Measurements from ENCODE around the gene TFPI. TPM values are rescaled to one million over a fixed set of nuclear protein-coding genes. Genes with fewer than 3 reads are reported as not detected.
A peak's percentile ranks its signal among the peaks of the same experiment; 100 is the strongest.

Gene TFPI
- total RNA-seq, 1 donor from 2014 or later: 56.6 TPM

DNA sequence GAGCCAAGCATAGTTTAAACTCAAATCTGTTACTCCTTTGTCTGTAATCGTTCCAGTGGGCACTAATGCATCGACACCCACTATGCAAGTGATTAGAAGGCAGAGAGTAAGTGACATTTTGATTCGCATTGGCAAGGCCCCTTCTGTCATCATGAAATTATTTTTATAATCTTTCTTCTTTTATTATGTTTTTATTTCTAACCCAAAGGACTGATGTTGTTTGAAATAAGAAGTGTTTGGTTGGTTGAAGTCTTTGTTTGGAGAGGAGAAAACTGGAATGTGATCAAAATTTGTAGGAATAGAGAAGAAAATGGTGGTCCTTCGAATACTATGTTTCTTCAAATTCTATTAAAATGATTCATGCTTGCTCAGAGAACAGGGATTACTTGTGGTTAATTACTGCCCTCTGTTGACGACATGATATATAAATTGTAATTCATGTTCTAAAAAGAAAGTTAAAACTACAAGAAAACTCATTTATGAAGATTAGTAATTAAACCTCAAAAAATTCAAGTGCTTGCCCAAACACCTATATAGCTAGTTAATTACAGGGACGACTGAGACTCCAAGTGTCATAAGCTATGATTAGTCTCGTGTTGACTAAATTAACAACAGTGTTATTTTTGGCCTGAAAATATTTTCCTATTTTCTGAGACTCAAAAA lies 26.4 kb upstream of the TFPI start:
- peak overlapping the region; percentile 38 for H3K4me3 ChIP-seq (ENCODE audit: insufficient read depth, low read depth, low read length)
- FAIRE-seq (peak; percentile 82), DNase-seq (ENCODE audit: low read depth) (peak; percentile 66)
- TF ChIP-seq, protein P1, sequence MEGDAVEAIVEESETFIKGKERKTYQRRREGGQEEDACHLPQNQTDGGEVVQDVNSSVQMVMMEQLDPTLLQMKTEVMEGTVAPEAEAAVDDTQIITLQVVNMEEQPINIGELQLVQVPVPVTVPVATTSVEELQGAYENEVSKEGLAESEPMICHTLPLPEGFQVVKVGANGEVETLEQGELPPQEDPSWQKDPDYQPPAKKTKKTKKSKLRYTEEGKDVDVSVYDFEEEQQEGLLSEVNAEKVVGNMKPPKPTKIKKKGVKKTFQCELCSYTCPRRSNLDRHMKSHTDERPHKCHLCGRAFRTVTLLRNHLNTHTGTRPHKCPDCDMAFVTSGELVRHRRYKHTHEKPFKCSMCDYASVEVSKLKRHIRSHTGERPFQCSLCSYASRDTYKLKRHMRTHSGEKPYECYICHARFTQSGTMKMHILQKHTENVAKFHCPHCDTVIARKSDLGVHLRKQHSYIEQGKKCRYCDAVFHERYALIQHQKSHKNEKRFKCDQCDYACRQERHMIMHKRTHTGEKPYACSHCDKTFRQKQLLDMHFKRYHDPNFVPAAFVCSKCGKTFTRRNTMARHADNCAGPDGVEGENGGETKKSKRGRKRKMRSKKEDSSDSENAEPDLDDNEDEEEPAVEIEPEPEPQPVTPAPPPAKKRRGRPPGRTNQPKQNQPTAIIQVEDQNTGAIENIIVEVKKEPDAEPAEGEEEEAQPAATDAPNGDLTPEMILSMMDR (IDR thresholded peaks at IDR 0.05; ENCODE audit: insufficient read depth, low read depth, low read length): peak; percentile 43
- TF ChIP-seq EZH2 (IDR thresholded peaks at IDR 0.05; ENCODE audit: insufficient read depth, low read length): no peak
- H3K27me3 ChIP-seq (ENCODE audit: insufficient read depth, low read length): no peaks in the 10 kb centered on the region
- H3K4me2 ChIP-seq (ENCODE audit: low read length): peak overlapping the region; percentile 73
- no peaks in the 10 kb centered on the region for H3K36me3 ChIP-seq (ENCODE audit: insufficient read depth, low read length)
- Mint-ChIP-seq H3K36me3 (ENCODE audit: low read depth, unreplicated experiment) (no peaks in the 10 kb centered on the region), H3K4me1 (ENCODE audit: low read depth, unreplicated experiment) (no peaks in the 10 kb centered on the region), H3K4me3 (ENCODE audit: unreplicated experiment) (no peak overlapping the region), H3K9me3 (ENCODE audit: unreplicated experiment) (no peaks in the 10 kb centered on the region), H3K27me3 (ENCODE audit: low read depth, unreplicated experiment) (no peaks in the 10 kb centered on the region), H3K27ac (ENCODE audit: unreplicated experiment) (peak overlapping the region; percentile 83)
- H2AFZ ChIP-seq (ENCODE audit: low read depth, low read length): peak overlapping the region; percentile 28
- no peaks in the 10 kb centered on the region for H3K79me2 ChIP-seq (ENCODE audit: insufficient read depth, low read length)
- peaks cover 3% of the 10 kb centered on the region for H3K4me1 ChIP-seq (ENCODE audit: insufficient read depth, low read length)
- peak overlapping the region; percentile 48 for H3K27ac ChIP-seq (ENCODE audit: low read depth, low read length)
- peak overlapping the region; percentile 65 for H3K9ac ChIP-seq (ENCODE audit: low read length)
- H4K20me1 ChIP-seq (ENCODE audit: insufficient read depth, low read length): no peaks in the 10 kb centered on the region
- H3K9me3 ChIP-seq (ENCODE audit: insufficient read depth, low read depth, low read length): no peaks in the 10 kb centered on the region

DNA sequence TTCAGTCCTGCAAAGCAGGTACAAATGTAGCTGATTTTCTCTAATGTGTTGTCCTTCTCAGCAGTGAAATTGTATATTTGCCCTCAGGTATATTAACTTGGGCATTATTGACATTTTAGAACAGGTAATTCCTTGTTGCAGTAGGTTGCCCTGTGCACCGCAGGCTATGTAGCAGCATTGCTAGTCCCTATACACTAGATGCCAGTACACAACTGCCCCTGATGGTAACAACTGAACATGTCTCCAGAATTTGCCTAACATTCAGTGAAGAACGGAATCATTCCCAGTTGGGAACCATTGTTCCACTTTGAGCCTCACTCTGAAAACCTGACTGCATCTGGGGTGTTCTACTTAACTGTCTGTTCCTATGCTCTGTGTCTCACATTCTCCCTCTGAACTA lies 23.1 kb upstream of the TFPI start:
- no peak overlapping the region for H3K27ac ChIP-seq (ENCODE audit: low read depth, low read length)
- DNase-seq (ENCODE audit: low read depth): no peak
- no peak overlapping the region for H3K9ac ChIP-seq (ENCODE audit: low read length)
- H3K36me3 ChIP-seq (ENCODE audit: insufficient read depth, low read length): no peaks in the 10 kb centered on the region
- H4K20me1 ChIP-seq (ENCODE audit: insufficient read depth, low read length): no peaks in the 10 kb centered on the region
- no peak overlapping the region for H2AFZ ChIP-seq (ENCODE audit: low read depth, low read length)
- no peaks in the 10 kb centered on the region for H3K9me3 ChIP-seq (ENCODE audit: insufficient read depth, low read depth, low read length)
- no peak overlapping the region for H3K4me2 ChIP-seq (ENCODE audit: low read length)
- no peaks in the 10 kb centered on the region for H3K27me3 ChIP-seq (ENCODE audit: insufficient read depth, low read length)
- H3K36me3 Mint-ChIP-seq (ENCODE audit: low read depth, unreplicated experiment): no peaks in the 10 kb centered on the region
- H3K27me3 Mint-ChIP-seq (ENCODE audit: low read depth, unreplicated experiment): no peaks in the 10 kb centered on the region
- TF ChIP-seq, protein P1 (IDR thresholded peaks at IDR 0.05; ENCODE audit: insufficient read depth, low read depth, low read length): no peak
- no peak for TF ChIP-seq EZH2 (IDR thresholded peaks at IDR 0.05; ENCODE audit: insufficient read depth, low read length)
- H3K9me3 Mint-ChIP-seq (ENCODE audit: unreplicated experiment): peaks cover 6% of the 10 kb centered on the region
- peaks cover 10% of the 10 kb centered on the region for H3K4me1 ChIP-seq (ENCODE audit: insufficient read depth, low read length)
- peaks cover 5% of the 10 kb centered on the region for H3K4me1 Mint-ChIP-seq (ENCODE audit: low read depth, unreplicated experiment)
- H3K4me3 ChIP-seq (ENCODE audit: insufficient read depth, low read depth, low read length): no peak overlapping the region
- FAIRE-seq: no peak
- H3K4me3 Mint-ChIP-seq (ENCODE audit: unreplicated experiment): no peak overlapping the region
- no peaks in the 10 kb centered on the region for H3K79me2 ChIP-seq (ENCODE audit: insufficient read depth, low read length)
- H3K27ac Mint-ChIP-seq (ENCODE audit: unreplicated experiment): no peak overlapping the region

DNA sequence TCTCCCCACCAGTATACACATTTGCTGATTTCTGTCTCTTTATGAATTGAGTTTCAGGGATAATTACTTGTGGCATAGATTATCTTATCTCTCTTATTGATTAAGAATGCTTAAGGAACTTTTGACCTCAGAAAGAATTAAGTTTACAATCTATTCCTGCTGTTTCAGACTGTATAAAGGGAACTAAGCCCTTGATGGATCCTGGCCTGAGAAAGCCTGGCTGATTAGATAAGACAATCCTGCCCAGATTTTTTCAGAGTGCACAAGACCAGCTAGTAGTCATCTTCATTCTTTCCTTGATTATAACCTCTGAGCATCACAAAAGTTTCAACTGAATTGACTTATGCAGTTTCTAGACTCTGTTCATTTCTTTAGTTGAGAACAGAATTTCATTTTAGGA lies 22.7 kb upstream of the TFPI start:
- Histone ChIP-seq H3K27me3 (ENCODE audit: insufficient read depth, low read length) (no peaks in the 10 kb centered on the region), H3K4me1 (ENCODE audit: insufficient read depth, low read length) (peaks cover 10% of the 10 kb centered on the region), H3K4me2 (ENCODE audit: low read length) (no peak overlapping the region), H2AFZ (ENCODE audit: low read depth, low read length) (no peak overlapping the region), H3K27ac (ENCODE audit: low read depth, low read length) (no peak overlapping the region), H3K36me3 (ENCODE audit: insufficient read depth, low read length) (no peaks in the 10 kb centered on the region), H3K9ac (ENCODE audit: low read length) (no peak overlapping the region), H3K4me3 (ENCODE audit: insufficient read depth, low read depth, low read length) (no peak overlapping the region), H3K79me2 (ENCODE audit: insufficient read depth, low read length) (no peaks in the 10 kb centered on the region), H4K20me1 (ENCODE audit: insufficient read depth, low read length) (no peaks in the 10 kb centered on the region), H3K9me3 (ENCODE audit: insufficient read depth, low read depth, low read length) (no peaks in the 10 kb centered on the region)
- FAIRE-seq (no peak), DNase-seq (ENCODE audit: low read depth) (peak; percentile 18)
- Mint-ChIP-seq H3K4me1 (ENCODE audit: low read depth, unreplicated experiment) (peaks cover 5% of the 10 kb centered on the region), H3K27me3 (ENCODE audit: low read depth, unreplicated experiment) (no peaks in the 10 kb centered on the region), H3K36me3 (ENCODE audit: low read depth, unreplicated experiment) (no peaks in the 10 kb centered on the region), H3K4me3 (ENCODE audit: unreplicated experiment) (no peak overlapping the region), H3K9me3 (ENCODE audit: unreplicated experiment) (peaks cover 9% of the 10 kb centered on the region), H3K27ac (ENCODE audit: unreplicated experiment) (no peak overlapping the region)
- TF ChIP-seq, protein P1 (IDR thresholded peaks at IDR 0.05; ENCODE audit: insufficient read depth, low read depth, low read length): no peak
- no peak for TF ChIP-seq EZH2 (IDR thresholded peaks at IDR 0.05; ENCODE audit: insufficient read depth, low read length)
